Fibroblast of skin of back (primary cell): ENCODE results near the gene MEIS1.
A peak's percentile ranks its signal among the peaks of the same experiment; 100 is the strongest.

ENCODE experiments used
- DNase-seq: peaks from one replicate; pipeline ENCODE4 v3.0.0-alpha.2; 2013

Gene MEIS1

GRCh38 chr2:66582987-66583880, 148.3 kb downstream of the MEIS1 start:
- DNase-seq, result no peak

GRCh38 chr2:66583881-66584280, 149.0 kb downstream of the MEIS1 start:
- DNase-seq, result no peak

DNA sequence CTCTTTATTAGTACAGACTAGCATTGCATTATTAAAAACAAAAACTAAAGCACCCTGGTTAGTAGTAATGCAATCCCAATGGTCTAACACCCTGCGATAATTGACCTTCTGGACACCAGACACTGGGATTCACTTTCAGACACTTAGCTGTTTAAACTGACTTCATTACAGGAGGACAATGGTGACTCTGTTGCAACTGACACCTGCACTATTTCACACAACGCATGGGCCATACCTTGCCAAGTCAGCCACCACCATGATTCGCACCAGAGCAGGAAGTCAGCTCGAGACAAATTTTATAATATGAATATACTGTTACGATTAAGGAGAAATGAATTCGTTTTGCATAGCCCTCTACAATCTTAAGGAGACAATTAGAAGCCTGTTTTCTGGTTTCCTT, 150.7 kb downstream of the MEIS1 start:
- no peak for DNase-seq

GRCh38 chr2:66587216-66587615, 152.3 kb downstream of the MEIS1 start:
- peak; percentile 40 for DNase-seq

- no peak for DNase-seq
These were observed 159.1 kb downstream of the MEIS1 start for GRCh38 chr2:66594001-66594400.

- DNase-seq, result no peak
These were observed 160.6 kb downstream of the MEIS1 start for GRCh38 chr2:66595556-66595955.

DNA sequence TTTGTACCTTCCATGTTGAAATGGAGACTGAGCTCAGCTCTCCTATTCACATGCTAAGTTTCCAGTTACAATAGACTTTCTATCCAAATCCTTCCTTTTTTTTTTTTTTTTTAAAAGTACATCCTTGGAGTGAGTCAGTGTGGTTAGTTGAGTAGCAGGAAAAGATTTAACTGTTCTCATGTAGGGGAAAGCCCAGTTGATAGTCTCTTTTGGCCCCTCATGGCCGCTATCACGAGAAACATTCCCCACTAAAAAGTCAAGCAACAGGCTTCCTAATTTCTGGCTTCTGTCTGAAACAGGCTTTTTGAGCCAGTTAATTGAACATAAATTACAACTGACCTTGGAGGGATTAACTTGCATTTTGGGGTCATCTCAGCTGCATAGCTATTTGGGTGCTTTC, 161.3 kb downstream of the MEIS1 start:
- DNase-seq, result no peak

DNA sequence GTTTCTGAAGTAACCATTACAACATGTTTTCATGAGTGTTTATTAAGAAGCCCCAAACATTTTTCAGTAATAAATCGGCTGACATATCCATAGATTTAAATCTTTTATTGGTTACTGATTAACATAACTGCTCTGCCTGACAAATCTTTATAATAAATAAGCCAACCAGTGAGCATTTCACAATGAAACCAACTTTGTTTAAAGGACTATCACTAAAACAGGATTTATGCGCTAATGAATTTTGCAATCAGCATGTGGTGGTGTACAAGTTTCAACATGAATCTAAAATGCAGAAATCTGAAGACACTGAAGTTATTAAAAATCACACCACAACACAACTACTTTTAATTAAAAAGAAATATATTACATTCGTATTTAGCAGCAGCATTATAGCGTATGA, 166.7 kb downstream of the MEIS1 start:
- no peak for DNase-seq

DNA sequence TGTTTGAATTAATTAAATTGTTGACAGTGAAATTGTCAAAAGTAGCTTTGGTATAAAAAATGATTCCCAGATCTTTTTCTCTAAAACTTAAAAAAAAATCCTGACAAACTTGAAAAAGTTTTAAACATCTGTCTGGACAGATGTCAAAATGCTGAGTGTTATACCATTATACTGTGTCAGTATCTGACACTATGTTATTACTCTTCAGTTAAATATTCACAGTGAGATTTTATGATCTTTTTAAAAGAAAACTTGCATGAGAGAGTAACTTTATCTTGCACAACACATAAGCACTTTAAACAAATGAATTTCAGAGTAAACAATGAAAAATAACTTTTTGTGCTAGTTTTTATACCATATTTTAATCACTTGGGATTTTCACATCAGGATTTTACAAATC, 167.4 kb downstream of the MEIS1 start:
- DNase-seq, result no peak

DNA sequence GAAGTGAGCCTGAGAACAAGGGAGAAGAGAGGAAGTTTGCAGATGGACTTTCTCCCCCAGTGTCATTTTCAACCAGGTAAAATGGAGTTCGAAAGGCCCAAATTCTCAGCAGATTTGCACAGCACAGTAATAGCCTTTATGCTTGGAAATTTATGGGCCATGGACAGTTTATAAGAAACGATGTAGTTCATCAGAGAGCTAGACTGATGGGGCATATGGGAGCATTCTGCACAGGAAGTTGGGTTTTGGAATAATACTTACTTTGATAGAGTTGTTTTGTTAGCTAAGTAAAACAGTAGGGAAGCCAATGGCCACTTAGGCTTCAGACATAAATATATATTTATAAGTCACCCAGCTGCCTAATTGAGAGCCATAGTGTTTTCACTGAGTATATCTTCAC, 169.4 kb downstream of the MEIS1 start:
- no peak for DNase-seq

DNA sequence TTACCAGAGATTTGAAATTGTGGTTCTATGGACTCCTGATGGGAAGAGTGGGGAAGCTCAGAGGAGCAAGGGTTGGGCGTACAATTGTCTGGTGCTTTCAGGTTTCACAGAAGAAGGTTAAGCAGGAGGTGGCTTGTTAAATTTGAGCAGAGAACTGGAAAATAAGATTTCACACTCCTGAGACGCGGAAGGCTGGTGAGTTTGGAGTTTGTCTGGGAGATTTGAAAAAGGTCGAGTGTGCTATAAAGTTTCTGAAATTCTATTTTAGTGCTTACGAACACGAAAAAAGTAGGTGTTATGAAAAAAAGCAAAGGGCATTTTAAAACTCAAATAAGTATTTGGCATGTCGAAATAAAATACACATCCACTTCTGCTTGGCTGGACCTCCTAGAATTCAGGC, 170.1 kb downstream of the MEIS1 start:
- DNase-seq, result no peak

DNA sequence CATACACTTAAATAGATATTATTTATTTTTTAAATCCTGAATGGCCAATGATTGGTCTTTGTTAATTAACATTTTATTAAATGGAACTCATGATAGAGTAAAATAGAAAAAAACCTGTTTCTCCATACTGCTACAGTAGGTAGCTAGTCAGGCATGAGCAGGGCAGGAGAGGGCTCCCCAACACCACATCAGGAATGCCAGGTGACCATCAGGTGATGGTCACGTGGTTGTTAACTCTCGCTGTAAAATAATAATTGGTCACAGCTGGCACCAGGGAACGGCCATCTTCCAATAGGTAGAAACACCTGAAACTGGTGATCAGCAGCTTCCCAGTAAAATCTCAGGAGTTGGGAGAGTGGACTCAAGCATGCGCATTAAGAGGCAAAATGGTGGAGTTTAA, 172.2 kb downstream of the MEIS1 start:
- no peak for DNase-seq
